Amygdala (tissue), 56 donors: ENCODE measurements around the gene GLRA3.
"Not testable (repeated sequence)": the region's sequence is repeated elsewhere in the genome, so short reads cannot be mapped to it uniquely, and the experiment has no call there.

Experiments
- DNase-seq, 56 donors: peaks; one replicate each; lab custom pipeline; 2025; lab: John Stamatoyannopoulos, UW

GLRA3 gene

GRCh38 chr4:174672276-174672675 lies 156.8 kb downstream of the GLRA3 start:
- DNase-seq: no peak

- no peak for DNase-seq
Measured at GRCh38 chr4:174669270-174669669, 159.8 kb downstream of the GLRA3 start.

GRCh38 chr4:174665799-174666198 lies 163.2 kb downstream of the GLRA3 start:
- DNase-seq: no peak

GRCh38 chr4:174663216-174663615 lies 165.8 kb downstream of the GLRA3 start:
- DNase-seq: no peak

- DNase-seq: no peak
Measured at GRCh38 chr4:174658246-174658645, 170.8 kb downstream of the GLRA3 start.

- no peak for DNase-seq
Measured at GRCh38 chr4:174657472-174657871, 171.6 kb downstream of the GLRA3 start.

GRCh38 chr4:174654634-174655033 lies 174.4 kb downstream of the GLRA3 start:
- DNase-seq: no peak

- no peak for DNase-seq
Measured at GRCh38 chr4:174650711-174651355, 178.2 kb downstream of the GLRA3 start.

GRCh38 chr4:174648812-174649211 lies 180.2 kb downstream of the GLRA3 start:
- DNase-seq: no peak

- DNase-seq: no peak
Measured at GRCh38 chr4:174646326-174646725, 182.7 kb downstream of the GLRA3 start.

GRCh38 chr4:174640146-174640545 lies 188.9 kb downstream of the GLRA3 start:
- no peak for DNase-seq

GRCh38 chr4:174635732-174636131 lies 193.3 kb downstream of the GLRA3 start:
- DNase-seq: no peak

- no peak for DNase-seq
Measured at GRCh38 chr4:174633399-174633798, 195.6 kb downstream of the GLRA3 start.

GRCh38 chr4:174631901-174632758 lies 196.9 kb downstream of the GLRA3 start:
- peak in 1 of 56 donors; percentile 16 for DNase-seq

GRCh38 chr4:174629907-174630450 lies 199.1 kb downstream of the GLRA3 start:
- not testable (repeated sequence) for DNase-seq

GRCh38 chr4:174629265-174629664 lies 199.8 kb downstream of the GLRA3 start:
- no peak for DNase-seq

GRCh38 chr4:174628191-174628590 lies 200.9 kb downstream of the GLRA3 start:
- peak in 12 of 56 donors; percentile 1 to 42 (median 7) for DNase-seq

- no peak for DNase-seq
Measured at GRCh38 chr4:174627473-174627872, 201.6 kb downstream of the GLRA3 start.

- DNase-seq: no peak
Measured at GRCh38 chr4:174626342-174627008, 202.6 kb downstream of the GLRA3 start.

GRCh38 chr4:174616661-174617060 lies 212.4 kb downstream of the GLRA3 start:
- no peak for DNase-seq

- no peak for DNase-seq
Measured at GRCh38 chr4:174613979-174614378, 215.1 kb downstream of the GLRA3 start.
